Muscle of arm (tissue), 14 donors: Measurements from ENCODE around the gene HOXA4. TPM values are rescaled to one million over a fixed set of nuclear protein-coding genes. Genes with fewer than 3 reads are reported as not detected.

Source experiments
- DNase-seq: peaks from one replicate; pipeline ENCODE4 v3.0.0-alpha.2; 2013
- long read RNA-seq, 11 donors: transcript quantifications; one replicate each; lab custom pipeline, GENCODE V29; 2026
- polyA plus RNA-seq, 12 donors: library from polyadenylated mRNA; unstranded; fragments of 120-200 nt; gene quantifications; one replicate each; pipeline ENCODE4 v1.2.1, GENCODE V29; 2013; ENCODE audit not compliant: insufficient read length in 12 of 12

Gene HOXA4
- 10 to 100 TPM in 11 of 12 donors, not detected in 1; 15.4 to 32.6 (median 27.3) TPM for polyA plus RNA-seq
- long read RNA-seq, donor 1, transcript HOXA4-204 (2 exons, 1,728 nt) = major isoform, 8 of 8 reads
- long read RNA-seq, donor 1, partial matches to known transcripts = 0 of 8 reads
- long read RNA-seq, donor 1, other reads (novel, unspliced or antisense) = 0 of 8 reads
- long read RNA-seq, donor 2, transcript HOXA4-204 (2 exons, 1,728 nt) = major isoform, 13 of 13 reads
- long read RNA-seq, donor 2, partial matches to known transcripts = 0 of 13 reads
- long read RNA-seq, donor 2, other reads (novel, unspliced or antisense) = 0 of 13 reads
- long read RNA-seq, donor 3, transcript HOXA4-204 (2 exons, 1,728 nt) = major isoform, 9 of 9 reads
- long read RNA-seq, donor 3, partial matches to known transcripts = 0 of 9 reads
- long read RNA-seq, donor 3, other reads (novel, unspliced or antisense) = 0 of 9 reads
- long read RNA-seq, donor 4, transcript HOXA4-204 (2 exons, 1,728 nt) = major isoform, 5 of 5 reads
- long read RNA-seq, donor 4, partial matches to known transcripts = 0 of 5 reads
- long read RNA-seq, donor 4, other reads (novel, unspliced or antisense) = 0 of 5 reads
- long read RNA-seq, donor 5, transcript HOXA4-204 (2 exons, 1,728 nt) = major isoform, 14 of 14 reads
- long read RNA-seq, donor 5, partial matches to known transcripts = 0 of 14 reads
- long read RNA-seq, donor 5, other reads (novel, unspliced or antisense) = 0 of 14 reads
- long read RNA-seq, donor 6, transcript HOXA4-204 (2 exons, 1,728 nt) = major isoform, 8 of 8 reads
- long read RNA-seq, donor 6, partial matches to known transcripts = 0 of 8 reads
- long read RNA-seq, donor 6, other reads (novel, unspliced or antisense) = 0 of 8 reads
- long read RNA-seq, donor 7, transcript HOXA4-204 (2 exons, 1,728 nt) = major isoform, 5 of 5 reads
- long read RNA-seq, donor 7, partial matches to known transcripts = 0 of 5 reads
- long read RNA-seq, donor 7, other reads (novel, unspliced or antisense) = 0 of 5 reads
- long read RNA-seq, donor 8, transcript HOXA4-204 (2 exons, 1,728 nt) = major isoform, 10 of 10 reads
- long read RNA-seq, donor 8, partial matches to known transcripts = 0 of 10 reads
- long read RNA-seq, donor 8, other reads (novel, unspliced or antisense) = 0 of 10 reads
- long read RNA-seq, donor 9, transcript HOXA4-204 (2 exons, 1,728 nt) = major isoform, 8 of 8 reads
- long read RNA-seq, donor 9, partial matches to known transcripts = 0 of 8 reads
- long read RNA-seq, donor 9, other reads (novel, unspliced or antisense) = 0 of 8 reads
- long read RNA-seq, donor 10, transcript HOXA4-204 (2 exons, 1,728 nt) = major isoform, 15 of 15 reads
- long read RNA-seq, donor 10, partial matches to known transcripts = 0 of 15 reads
- long read RNA-seq, donor 10, other reads (novel, unspliced or antisense) = 0 of 15 reads
- long read RNA-seq, donor 11, transcript HOXA4-204 (2 exons, 1,728 nt) = major isoform, 13 of 13 reads
- long read RNA-seq, donor 11, partial matches to known transcripts = 0 of 13 reads
- long read RNA-seq, donor 11, other reads (novel, unspliced or antisense) = 0 of 13 reads

- peak; percentile 92 for DNase-seq
Observed at GRCh38 chr7:27130540-27131389, at the start of gene HOXA4. HOXA4 (minus strand) TSS chr7:27130757; CDS start chr7:27130733, 24 bp downstream.

GRCh38 chr7:27179503-27180430 lies 49.2 kb upstream of the HOXA4 start:
- DNase-seq = peak; percentile 92

GRCh38 chr7:27179030-27179429 lies 48.5 kb upstream of the HOXA4 start:
- DNase-seq = no peak

DNA sequence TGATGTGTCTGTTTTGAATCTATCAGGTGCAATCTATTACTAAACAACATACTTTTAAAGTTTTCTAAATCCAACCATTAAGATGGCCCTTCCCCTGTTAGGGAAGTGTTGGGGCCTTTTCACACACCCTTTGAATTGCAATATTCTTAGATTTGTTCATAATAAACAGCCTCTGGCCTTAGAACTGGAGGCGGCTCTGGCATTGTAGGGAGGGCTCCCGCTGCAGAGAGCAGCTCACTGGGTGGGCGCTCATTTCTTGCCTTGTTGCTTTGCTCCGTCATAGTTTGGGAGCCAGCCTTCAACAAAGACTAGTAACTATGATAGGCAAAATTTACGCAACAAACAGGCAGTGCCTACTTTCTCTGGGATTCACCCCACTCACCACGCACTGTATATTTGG lies 47.8 kb upstream of the HOXA4 start:
- DNase-seq = no peak

- DNase-seq = no peak
Observed at GRCh38 chr7:27177795-27178320, 47.3 kb upstream of the HOXA4 start.

GRCh38 chr7:27176962-27177794 lies 46.6 kb upstream of the HOXA4 start:
- DNase-seq = no peak

DNA sequence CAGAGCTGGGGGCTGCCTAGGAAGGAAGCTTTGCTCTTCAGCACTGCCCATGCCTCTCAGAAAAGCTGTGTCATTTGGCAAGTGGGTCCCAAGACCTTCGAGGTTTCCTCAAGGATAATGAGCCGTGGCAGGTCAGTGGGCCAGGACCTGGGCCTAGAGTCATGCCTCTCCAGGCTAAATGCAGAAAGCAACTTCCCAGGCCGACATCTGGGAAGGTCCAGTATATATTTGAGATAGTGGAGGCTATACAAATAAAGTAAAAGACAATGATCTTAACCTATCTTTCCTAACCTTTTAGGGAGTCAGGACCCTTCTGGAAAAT lies 45.9 kb upstream of the HOXA4 start:
- DNase-seq = no peak

GRCh38 chr7:27175626-27176523 lies 45.3 kb upstream of the HOXA4 start:
- no peak for DNase-seq

DNA sequence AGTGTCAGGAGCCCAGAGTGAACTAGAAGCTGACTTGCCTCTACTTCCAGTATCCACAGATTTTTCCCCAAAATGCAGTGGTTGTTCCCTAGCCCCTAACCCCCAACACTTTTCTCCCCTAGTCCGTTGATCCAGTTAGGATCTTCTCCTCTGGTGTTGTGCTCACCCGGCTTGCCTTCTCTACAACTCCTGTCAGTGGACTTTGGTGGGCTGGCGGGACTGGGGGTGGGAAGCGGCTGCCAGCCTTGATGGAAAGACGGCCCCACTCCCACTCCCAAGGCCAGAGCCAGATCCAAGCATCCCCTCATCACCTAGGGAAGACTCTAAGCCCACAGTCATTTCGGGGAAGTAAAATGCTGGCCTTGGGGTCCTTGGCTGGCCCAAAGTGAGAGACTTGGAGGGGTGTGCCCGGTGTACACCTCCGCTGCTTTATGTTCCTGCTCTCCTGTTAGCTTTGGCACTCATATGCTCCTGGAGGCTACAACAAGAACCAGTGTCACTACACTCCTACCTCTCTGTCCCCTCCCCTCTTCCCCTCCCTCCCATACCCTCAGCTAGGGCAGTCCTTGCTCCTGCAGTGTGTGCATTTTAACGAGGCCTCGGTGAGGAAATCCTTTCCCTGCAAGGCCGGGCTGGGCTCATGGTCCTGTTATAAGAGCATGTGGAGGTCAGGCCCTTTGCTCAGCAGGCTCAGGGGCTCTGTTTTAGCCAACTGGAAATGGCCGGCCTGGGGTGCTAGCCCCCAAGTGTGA lies 44.5 kb upstream of the HOXA4 start:
- no peak for DNase-seq

- no peak for DNase-seq
Observed at GRCh38 chr7:27173956-27174873, 43.7 kb upstream of the HOXA4 start, which contains the start of gene HOXA10. HOXA10 (minus strand) TSS chr7:27174320; CDS start chr7:27174306, 14 bp downstream.

- DNase-seq = no peak
Observed at GRCh38 chr7:27173511-27173955, 43.0 kb upstream of the HOXA4 start.

DNA sequence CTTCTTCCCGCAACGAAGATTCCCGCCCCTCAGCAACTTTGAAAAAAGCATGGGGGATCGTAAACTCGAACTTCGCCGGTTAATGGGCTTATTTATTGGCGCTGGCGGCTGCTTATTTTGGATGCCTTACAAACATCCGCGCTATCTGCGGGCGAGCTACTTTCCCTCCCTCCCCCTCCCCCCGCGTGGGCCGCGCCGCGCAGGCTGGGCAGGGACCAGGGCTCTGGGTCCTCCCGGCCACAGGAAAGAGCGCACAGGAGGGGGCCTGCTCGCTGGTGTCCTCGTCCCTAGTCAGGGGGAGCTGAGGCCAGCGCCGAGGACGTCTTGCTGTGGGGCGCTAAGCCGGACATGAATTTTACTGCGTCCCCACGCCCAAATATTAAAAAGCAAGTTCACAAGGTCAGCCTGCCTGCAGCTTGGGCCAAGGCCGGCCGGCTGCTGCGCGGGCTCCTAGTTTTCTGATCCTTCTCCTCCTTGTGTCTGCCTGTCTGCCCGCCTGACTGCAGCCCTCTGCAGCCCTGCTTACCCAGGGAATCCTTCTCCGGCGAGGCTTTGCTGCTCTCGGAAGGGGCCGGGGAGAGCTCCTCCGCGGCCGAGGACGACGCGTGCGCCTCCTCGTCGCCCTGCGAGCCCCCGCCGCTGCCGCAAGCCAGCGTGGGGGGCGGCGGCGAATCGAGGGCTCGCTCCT lies 42.4 kb upstream of the HOXA4 start:
- no peak for DNase-seq

DNA sequence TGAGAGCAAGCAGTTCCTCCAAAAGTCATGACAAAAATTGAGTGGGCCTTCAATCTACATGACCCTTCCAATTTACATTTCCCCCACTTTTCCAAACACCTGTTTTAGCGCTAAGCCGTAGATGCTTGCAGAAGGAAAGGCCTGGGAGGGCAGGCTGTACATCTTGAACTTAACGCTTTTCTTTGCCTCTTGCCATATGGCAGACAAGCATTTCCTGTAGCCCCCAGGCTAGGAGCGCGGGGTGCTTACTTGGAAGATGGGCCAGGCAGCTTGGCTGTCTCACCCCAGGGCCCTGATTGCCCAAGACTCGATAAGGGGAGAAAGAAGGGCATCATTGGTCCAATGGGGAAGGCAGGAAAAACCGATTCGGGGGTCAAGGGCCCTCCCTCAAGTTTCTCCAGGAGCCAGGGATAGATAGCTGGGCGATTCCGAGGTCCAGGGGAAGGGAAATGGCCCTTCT lies 41.8 kb upstream of the HOXA4 start:
- no peak for DNase-seq
